HepG2 (cell line): ENCODE results near the gene ALG11. TPM values are rescaled to one million over a fixed set of nuclear protein-coding genes. Genes with fewer than 3 reads are reported as not detected.

Experiments used
- ATRX ChIP-seq: sonication (generic); formaldehyde crosslinking; IDR thresholded peaks from 2 replicates; pipeline ENCODE4 v1.4.0; 2020; ENCODE audit warnings: missing genetic modification reagents, borderline replicate concordance
- CCAR2 ChIP-seq: fragments of 200-400 bp; formaldehyde crosslinking; optimal IDR thresholded peaks from 2 replicates; pipeline ENCODE3; 2018; ENCODE audit warnings: low read depth, mild to moderate bottlenecking, low read length, moderate library complexity
- FIP1L1 ChIP-seq: fragments of 200-400 bp; formaldehyde crosslinking; IDR thresholded peaks from 2 replicates; pipeline ENCODE4 v1.6.1; 2018; ENCODE audit warnings: low read depth, mild to moderate bottlenecking, low read length, moderate library complexity, borderline replicate concordance; ENCODE audit not compliant: insufficient read depth
- FOXJ3 ChIP-seq: sonication (generic); formaldehyde crosslinking; IDR thresholded peaks from 2 replicates; pipeline ENCODE4 v1.4.0; 2020; ENCODE audit warnings: missing genetic modification reagents, mild to moderate bottlenecking, borderline replicate concordance
- HDAC1 ChIP-seq: sonication (generic); formaldehyde crosslinking; IDR thresholded peaks from 2 replicates; pipeline ENCODE4 v1.5.1; 2020; ENCODE audit warnings: mild to moderate bottlenecking, missing genetic modification reagents
- HDAC6 ChIP-seq: fragments of 200-600 bp; sonication (generic); IDR thresholded peaks from 2 replicates; pipeline ENCODE4 v1.7.0; 2017; ENCODE audit warnings: mild to moderate bottlenecking, antibody characterized with exemption, low read length, low read depth
- HNF4A ChIP-seq: sonication (generic); formaldehyde crosslinking; IDR thresholded peaks from 2 replicates; pipeline ENCODE4 v1.4.0; 2020; ENCODE audit warnings: missing genetic modification reagents
- HOXA9 ChIP-seq: sonication (generic); formaldehyde crosslinking; IDR thresholded peaks from 2 replicates; pipeline ENCODE4 v1.8.1; 2022; ENCODE audit warnings: missing genetic modification reagents, mild to moderate bottlenecking, moderate library complexity, borderline replicate concordance
- IRF1 ChIP-seq: sonication (generic); formaldehyde crosslinking; IDR thresholded peaks from 2 replicates; pipeline ENCODE4 v1.4.0; 2020; ENCODE audit warnings: low read depth, mild to moderate bottlenecking, missing genetic modification reagents
- JARID2 ChIP-seq: sonication (generic); formaldehyde crosslinking; IDR thresholded peaks from 2 replicates; pipeline ENCODE4 v1.8.1; 2023; ENCODE audit warnings: missing genetic modification reagents, inconsistent platforms; ENCODE audit not compliant: insufficient replicate concordance
- MLLT10 ChIP-seq: sonication (generic); formaldehyde crosslinking; IDR thresholded peaks from 2 replicates; pipeline ENCODE4 v1.4.0; 2020; ENCODE audit warnings: missing genetic modification reagents
- MTF1 ChIP-seq: sonication (generic); formaldehyde crosslinking; IDR thresholded peaks from 2 replicates; pipeline ENCODE4 v1.5.0; 2020; ENCODE audit warnings: missing genetic modification reagents
- NFATC3 ChIP-seq: sonication (generic); formaldehyde crosslinking; IDR thresholded peaks from 2 replicates; pipeline ENCODE4 v1.5.1; 2020; ENCODE audit warnings: mild to moderate bottlenecking, missing genetic modification reagents
- NFKB2 ChIP-seq: sonication (generic); formaldehyde crosslinking; IDR thresholded peaks from 2 replicates; pipeline ENCODE4 v1.4.0; 2020; ENCODE audit warnings: missing genetic modification reagents, borderline replicate concordance
- PATZ1 ChIP-seq: sonication (generic); formaldehyde crosslinking; IDR thresholded peaks from 2 replicates; pipeline ENCODE4 v1.4.0; 2020; ENCODE audit warnings: missing genetic modification reagents
- PLSCR1 ChIP-seq: sonication (generic); formaldehyde crosslinking; IDR thresholded peaks from 2 replicates; pipeline ENCODE4 v1.5.0; 2020; ENCODE audit warnings: missing genetic modification reagents, mild to moderate bottlenecking, borderline replicate concordance
- ZFP90 ChIP-seq: sonication (generic); formaldehyde crosslinking; IDR thresholded peaks from 2 replicates; pipeline ENCODE4 v1.8.0; 2022; ENCODE audit warnings: missing genetic modification reagents, mild to moderate bottlenecking, inconsistent platforms, borderline replicate concordance
- ZKSCAN8 ChIP-seq: IDR thresholded peaks from 2 replicates; pipeline ENCODE4 v1.6.1; 2016; ENCODE audit warnings: borderline replicate concordance, missing genetic modification reagents, missing compliant biosample characterization
- ZNF460 ChIP-seq: sonication (generic); formaldehyde crosslinking; IDR thresholded peaks from 2 replicates; pipeline ENCODE4 v1.5.1; 2020; ENCODE audit warnings: missing genetic modification reagents, mild to moderate bottlenecking, borderline replicate concordance
- ZNF503 ChIP-seq: sonication (generic); formaldehyde crosslinking; IDR thresholded peaks from 2 replicates; pipeline ENCODE4 v1.4.0; 2020; ENCODE audit warnings: missing genetic modification reagents
- ZNF614 ChIP-seq: IDR thresholded peaks from 2 replicates; pipeline ENCODE4 v1.6.1; 2018; ENCODE audit warnings: missing biosample characterization, missing genetic modification reagents, inconsistent platforms, borderline replicate concordance
- ZNF777 ChIP-seq: sonication (generic); formaldehyde crosslinking; IDR thresholded peaks from 2 replicates; pipeline ENCODE4 v1.4.0; 2020; ENCODE audit warnings: missing genetic modification reagents
- ZSCAN29 ChIP-seq: sonication (generic); formaldehyde crosslinking; conservative IDR thresholded peaks from 2 replicates; pipeline ENCODE4 v1.4.0; 2020; ENCODE audit warnings: mild to moderate bottlenecking, missing genetic modification reagents
- polyA plus RNA-seq, 8 experiments: library from polyadenylated mRNA; depleted of rRNA in 3 of 8; stranded (reverse) in 7 of 8; unstranded in 1 of 8; fragments of >200 nt; fragmentation: Illumina TruSeq in 4 of 8; extraction: Trizol in 4 of 8; gene quantifications; 2 replicates each; pipeline versions ENCODE4 v1.2.1 to v1.2.3, GENCODE V29; 2011 to 2016; ENCODE audit warnings: low read depth in 4 of 8, missing spikeins in 1 of 8, mixed read lengths in 1 of 8; ENCODE audit not compliant: insufficient read depth in 1 of 8
- total RNA-seq, 5 experiments: library from RNA; depleted of rRNA; stranded (reverse); fragments of >200 nt; fragmentation: Illumina TruSeq; extraction: Trizol; gene quantifications; 2 replicates each; pipeline ENCODE4 v1.2.3, GENCODE V29; 2016; ENCODE audit warnings: low read depth in 1 of 5

The ALG11 gene
- total and polyA plus RNA-seq, 2 of the 13 experiments (the other 11 are each of a cell fraction or from before 2014, with no cell fraction given) = 14.7 to 27.9 TPM

GRCh38 chr13:52011632-52012511, at the start of gene ALG11 (continued):
- TF ChIP-seq MLLT10 (CRISPR knock-in tag) = no peak
- no peak for TF ChIP-seq MTF1 (CRISPR knock-in tag)
- TF ChIP-seq NFKB2 (CRISPR knock-in tag) = peak; percentile 80; the same call in 1 of the 2 replicates
- no peak for TF ChIP-seq HDAC6
- TF ChIP-seq ZFP90 (CRISPR knock-in tag) = no peak; the same call in 1 of the 2 replicates
- TF ChIP-seq ATRX (CRISPR knock-in tag) = no peak
- peak; percentile 91; the same call in 1 of the 2 replicates for TF ChIP-seq ZSCAN29 (CRISPR knock-in tag)
- peak; percentile 97 for TF ChIP-seq HDAC1 (CRISPR knock-in tag)
- peak; percentile 99 for TF ChIP-seq PATZ1 (CRISPR knock-in tag)
- no peak; the same call in none of the 2 replicates for TF ChIP-seq ZNF777 (CRISPR knock-in tag)
- peak; percentile 99 for TF ChIP-seq HNF4A (CRISPR knock-in tag)
- TF ChIP-seq ZNF503 (CRISPR knock-in tag) = no peak; the same call in 1 of the 2 replicates
- peak; percentile 70; the same call in 1 of the 2 replicates for TF ChIP-seq ZKSCAN8
- no peak for TF ChIP-seq NFATC3 (CRISPR knock-in tag)
- no peak for TF ChIP-seq HOXA9 (CRISPR knock-in tag)
- no peak for TF ChIP-seq PLSCR1
- peak; percentile 74; the same call in 1 of the 2 replicates for TF ChIP-seq ZNF614 (CRISPR knock-in tag)
- TF ChIP-seq ZNF460 (CRISPR knock-in tag) = peak; percentile 50; the same call in 1 of the 2 replicates
- no peak for TF ChIP-seq JARID2 (CRISPR knock-in tag)
- TF ChIP-seq FOXJ3 (CRISPR knock-in tag) = no peak; the same call in 1 of the 2 replicates
- TF ChIP-seq FIP1L1 = no peak
- TF ChIP-seq CCAR2 = no peak
- peak; percentile 81; the same call in 1 of the 2 replicates for TF ChIP-seq IRF1 (CRISPR knock-in tag)
